Fibroblast of lung (primary cell): ENCODE measurements around the gene HSD17B3. TPM values are rescaled to one million over a fixed set of nuclear protein-coding genes. Genes with fewer than 3 reads are reported as not detected.

Experiments used
- DNase-seq, 2 donors: peaks; one replicate each; pipeline versions ENCODE4 v3.0.0 to v3.0.0-alpha.2; 2010; ENCODE audit warnings: low read depth in 2 of 2
- H2AFZ ChIP-seq: 2 replicates; pipeline ENCODE4 v1.5.1; 2012; ENCODE audit warnings: low read length, control low read depth, inconsistent platforms
- H3K27ac ChIP-seq: 2 replicates; pipeline ENCODE4 v1.5.1; 2011; ENCODE audit warnings: low read length, control low read depth; ENCODE audit not compliant: insufficient read depth
- H3K27me3 ChIP-seq: 2 replicates; pipeline ENCODE4 v1.5.1; 2011; ENCODE audit warnings: mild to moderate bottlenecking, low read length; ENCODE audit not compliant: control insufficient read depth, insufficient read depth
- H3K36me3 ChIP-seq: 2 replicates; pipeline ENCODE4 v1.5.1; 2011; ENCODE audit warnings: low read length; ENCODE audit not compliant: control insufficient read depth, insufficient read depth
- H3K4me1 ChIP-seq: 2 replicates; pipeline ENCODE4 v1.5.1; 2011; ENCODE audit warnings: low read length; ENCODE audit not compliant: control insufficient read depth, insufficient read depth; ENCODE audit errors: extremely low read depth
- H3K4me2 ChIP-seq: 2 replicates; pipeline ENCODE4 v1.5.1; 2011; ENCODE audit warnings: low read length, control low read depth; ENCODE audit not compliant: insufficient read depth; ENCODE audit errors: extremely low read depth
- H3K4me3 ChIP-seq, 4 experiments: fragments of 200-600 bp in 1 of 4; sonication (generic) in 1 of 4; replicated peaks in 1 of 4; 2 replicates each; pipeline ENCODE4 v1.5.1; 2011 to 2016; ENCODE audit warnings: low read length in 4 of 4, low read depth in 3 of 4, mild to moderate bottlenecking in 3 of 4, control low read depth in 2 of 4, inconsistent platforms in 1 of 4, mixed read lengths in 1 of 4; ENCODE audit not compliant: insufficient read depth in 1 of 4; ENCODE audit errors: control extremely low read depth in 1 of 4
- H3K79me2 ChIP-seq: 2 replicates; pipeline ENCODE4 v1.5.1; 2012; ENCODE audit warnings: mild to moderate bottlenecking, low read length, inconsistent platforms; ENCODE audit not compliant: control insufficient read depth, insufficient read depth
- H3K9ac ChIP-seq: 2 replicates; pipeline ENCODE4 v1.5.1; 2011; ENCODE audit warnings: mild to moderate bottlenecking, low read length, control low read depth; ENCODE audit not compliant: insufficient read depth
- H3K9me3 ChIP-seq: 2 replicates; pipeline ENCODE4 v1.5.1; 2012; ENCODE audit warnings: low read depth, low read length; ENCODE audit not compliant: control insufficient read depth, insufficient read depth
- H4K20me1 ChIP-seq: 2 replicates; pipeline ENCODE4 v1.5.1; 2011; ENCODE audit warnings: low read length; ENCODE audit not compliant: control insufficient read depth, insufficient read depth; ENCODE audit errors: extremely low read depth
- EZH2 ChIP-seq: IDR thresholded peaks from 2 replicates; pipeline ENCODE4 v1.5.1; 2012; ENCODE audit warnings: low read length, control low read depth, mild to moderate bottlenecking; ENCODE audit errors: missing control alignments
- polyA plus RNA-seq, 2 donors: library from polyadenylated mRNA; depleted of rRNA in 1 of 2; stranded (reverse) in 1 of 2; unstranded in 1 of 2; fragments of >200 nt; gene quantifications; 2 replicates each; pipeline ENCODE4 v1.2.1, GENCODE V29; 2011 to 2012; ENCODE audit warnings: missing spikeins in 1 of 2
- total RNA-seq: library from RNA; depleted of rRNA; stranded (reverse); fragments of >200 nt; gene quantifications from 2 replicates; pipeline ENCODE4 v1.2.1, GENCODE V29; 2014
- TF ChIP-seq, protein P1 (sequence below), 2 donors: IDR thresholded peaks in 1 of 2; conservative IDR thresholded peaks in 1 of 2; 1 replicate in 1 of 2; 2 replicates in 1 of 2; pipeline ENCODE4 v1.5.1; 2011 to 2012; ENCODE audit warnings: low read length in 2 of 2, control low read depth in 1 of 2, inconsistent platforms in 1 of 2, low read depth in 1 of 2, mild to moderate bottlenecking in 1 of 2

Gene HSD17B3
- total and polyA plus RNA-seq, 2 donors (not counting 1 experiment from before 2014, with no cell fraction given): 0.17 TPM; not detected in 1

DNA sequence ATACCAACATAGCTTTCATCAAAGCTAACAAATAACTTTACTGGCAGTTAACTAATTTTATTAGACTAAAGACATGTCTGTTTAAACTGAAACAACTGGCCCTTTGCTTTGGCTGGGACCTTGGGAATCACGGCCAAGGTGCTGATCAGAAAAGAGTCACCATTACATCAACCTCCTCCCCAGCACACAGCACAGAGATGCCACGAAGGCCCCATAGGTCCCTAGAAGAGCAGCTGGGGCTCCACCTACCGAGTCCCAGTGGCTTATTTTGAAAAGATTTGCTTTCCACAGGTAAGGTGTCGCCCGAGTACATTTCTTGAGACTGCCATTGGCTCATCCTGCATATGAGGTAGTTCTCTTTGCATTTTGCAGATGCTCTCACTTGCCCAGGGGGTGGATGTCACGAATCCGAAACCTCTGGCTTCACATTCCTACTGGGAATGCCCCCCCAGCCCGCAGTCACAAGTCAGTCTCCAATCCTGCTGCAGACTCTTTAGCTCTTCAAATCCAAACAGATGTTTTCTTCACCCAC is 18.8 kb upstream of the HSD17B3 start:
- no peak overlapping the region for H2AFZ ChIP-seq
- no peaks in the 10 kb centered on the region for H4K20me1 ChIP-seq
- no peak overlapping the region for H3K4me2 ChIP-seq
- DNase-seq: no peak
- H3K9me3 ChIP-seq: no peaks in the 10 kb centered on the region
- H3K79me2 ChIP-seq: no peaks in the 10 kb centered on the region
- H3K9ac ChIP-seq: no peak overlapping the region
- no peak overlapping the region for H3K27ac ChIP-seq
- no peak overlapping the region for H3K4me3 ChIP-seq
- no peaks in the 10 kb centered on the region for H3K4me1 ChIP-seq
- TF ChIP-seq EZH2: no peak
- TF ChIP-seq, protein P1, sequence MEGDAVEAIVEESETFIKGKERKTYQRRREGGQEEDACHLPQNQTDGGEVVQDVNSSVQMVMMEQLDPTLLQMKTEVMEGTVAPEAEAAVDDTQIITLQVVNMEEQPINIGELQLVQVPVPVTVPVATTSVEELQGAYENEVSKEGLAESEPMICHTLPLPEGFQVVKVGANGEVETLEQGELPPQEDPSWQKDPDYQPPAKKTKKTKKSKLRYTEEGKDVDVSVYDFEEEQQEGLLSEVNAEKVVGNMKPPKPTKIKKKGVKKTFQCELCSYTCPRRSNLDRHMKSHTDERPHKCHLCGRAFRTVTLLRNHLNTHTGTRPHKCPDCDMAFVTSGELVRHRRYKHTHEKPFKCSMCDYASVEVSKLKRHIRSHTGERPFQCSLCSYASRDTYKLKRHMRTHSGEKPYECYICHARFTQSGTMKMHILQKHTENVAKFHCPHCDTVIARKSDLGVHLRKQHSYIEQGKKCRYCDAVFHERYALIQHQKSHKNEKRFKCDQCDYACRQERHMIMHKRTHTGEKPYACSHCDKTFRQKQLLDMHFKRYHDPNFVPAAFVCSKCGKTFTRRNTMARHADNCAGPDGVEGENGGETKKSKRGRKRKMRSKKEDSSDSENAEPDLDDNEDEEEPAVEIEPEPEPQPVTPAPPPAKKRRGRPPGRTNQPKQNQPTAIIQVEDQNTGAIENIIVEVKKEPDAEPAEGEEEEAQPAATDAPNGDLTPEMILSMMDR (conservative IDR thresholded peaks at IDR 0.05 in 1 of 2, IDR thresholded peaks at IDR 0.05 in 1 of 2; ENCODE audit: low read depth in 1 of 2, low read length in 2 of 2): no peak
- H3K27me3 ChIP-seq: no peaks in the 10 kb centered on the region
- H3K36me3 ChIP-seq: no peaks in the 10 kb centered on the region

DNA sequence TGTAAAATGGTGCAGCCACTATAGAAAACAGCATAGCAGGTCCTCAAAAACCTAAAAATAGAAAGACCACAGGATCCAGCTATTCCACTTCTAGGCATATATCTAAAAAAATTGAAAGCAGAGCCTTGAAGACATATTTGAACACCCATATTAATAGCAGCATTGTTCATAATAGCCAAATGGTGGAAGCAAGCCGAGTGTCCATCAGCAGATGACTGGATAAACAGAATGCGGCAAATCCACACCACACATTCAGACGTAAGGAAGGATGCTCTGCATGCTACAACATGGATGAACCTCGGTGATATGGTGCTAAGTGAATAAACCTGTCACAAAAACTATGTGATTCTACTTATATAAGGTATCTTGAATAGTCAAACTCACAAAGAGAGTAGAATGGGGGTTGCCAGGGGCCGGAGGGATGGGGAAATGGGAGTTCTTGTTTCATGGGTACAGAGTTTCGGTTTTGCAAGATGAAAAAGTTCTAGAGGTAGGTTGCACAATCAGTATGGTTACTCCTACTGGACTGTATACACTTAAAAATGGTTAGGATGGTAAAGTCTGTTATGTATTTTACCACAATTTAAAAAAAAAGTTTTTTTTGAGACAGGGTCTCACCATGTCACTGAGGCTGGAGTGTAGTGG is 17.1 kb upstream of the HSD17B3 start:
- no peaks in the 10 kb centered on the region for H3K27me3 ChIP-seq
- H3K27ac ChIP-seq: no peak overlapping the region
- H4K20me1 ChIP-seq: no peaks in the 10 kb centered on the region
- H3K4me3 ChIP-seq: no peak overlapping the region
- TF ChIP-seq EZH2: no peak
- TF ChIP-seq, protein P1 (conservative IDR thresholded peaks at IDR 0.05 in 1 of 2, IDR thresholded peaks at IDR 0.05 in 1 of 2; ENCODE audit: low read depth in 1 of 2, low read length in 2 of 2): no peak
- no peak overlapping the region for H3K9ac ChIP-seq
- no peak for DNase-seq
- H3K79me2 ChIP-seq: no peaks in the 10 kb centered on the region
- H3K4me2 ChIP-seq: no peak overlapping the region
- no peaks in the 10 kb centered on the region for H3K36me3 ChIP-seq
- no peaks in the 10 kb centered on the region for H3K4me1 ChIP-seq
- no peaks in the 10 kb centered on the region for H3K9me3 ChIP-seq
- H2AFZ ChIP-seq: no peak overlapping the region

DNA sequence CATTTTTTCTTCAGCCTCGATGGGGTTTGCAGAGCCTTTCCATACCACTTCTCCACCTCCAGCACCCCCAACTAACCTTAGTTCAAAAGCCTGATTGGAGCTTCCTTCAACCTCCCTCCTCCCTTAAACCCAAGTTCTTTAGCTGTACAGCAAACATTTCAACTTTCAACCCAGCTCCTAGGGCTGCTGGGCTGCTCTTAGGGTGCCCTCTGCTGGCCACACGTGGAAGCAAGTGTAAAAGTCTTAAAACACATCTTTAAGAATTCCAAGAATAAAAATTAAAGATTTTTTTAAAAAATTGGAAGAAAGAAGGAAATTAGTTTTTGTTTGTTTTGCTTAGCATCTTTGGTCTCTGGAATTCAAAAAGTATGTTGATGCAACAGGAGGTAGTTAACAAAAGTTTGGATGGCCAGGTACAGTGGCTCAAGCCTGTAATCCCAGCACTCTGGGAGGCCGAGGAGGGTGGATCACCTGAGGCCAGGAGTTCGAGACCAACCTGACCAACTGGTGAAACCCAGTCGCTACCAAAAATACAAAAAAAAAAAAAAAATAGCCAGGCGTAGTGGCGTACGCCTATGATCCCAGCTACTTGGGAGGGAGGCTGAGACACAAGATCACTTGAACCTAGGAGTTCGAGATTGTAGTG is 15.5 kb upstream of the HSD17B3 start:
- H3K36me3 ChIP-seq: no peaks in the 10 kb centered on the region
- TF ChIP-seq EZH2: no peak
- TF ChIP-seq, protein P1 (conservative IDR thresholded peaks at IDR 0.05 in 1 of 2, IDR thresholded peaks at IDR 0.05 in 1 of 2; ENCODE audit: low read depth in 1 of 2, low read length in 2 of 2): peak; percentile 78 to 96
- H2AFZ ChIP-seq: no peak overlapping the region
- H3K27me3 ChIP-seq: no peaks in the 10 kb centered on the region
- H3K9me3 ChIP-seq: no peaks in the 10 kb centered on the region
- H3K4me2 ChIP-seq: no peak overlapping the region
- no peaks in the 10 kb centered on the region for H3K79me2 ChIP-seq
- H3K4me3 ChIP-seq: no peak overlapping the region
- H4K20me1 ChIP-seq: no peaks in the 10 kb centered on the region
- peak; percentile 45 to 82 for DNase-seq
- H3K27ac ChIP-seq: no peak overlapping the region
- no peaks in the 10 kb centered on the region for H3K4me1 ChIP-seq
- H3K9ac ChIP-seq: no peak overlapping the region
